Trophoblast cell (in vitro differentiated cells and primary cell): ENCODE measurements around the gene KIF1A.

Experiments
- DNase-seq, 2 donors: peaks; one replicate each; pipeline ENCODE4 v3.0.0-alpha.2; 2016
- H2AFZ ChIP-seq: 2 replicates; pipeline ENCODE4 v1.6.1; 2013; ENCODE audit warnings: low read length, moderate library complexity, mild to moderate bottlenecking; ENCODE audit not compliant: insufficient read depth, poor library complexity
- H2AK5ac ChIP-seq: 2 replicates; pipeline ENCODE4 v1.6.1; 2013; ENCODE audit warnings: mild to moderate bottlenecking, low read length
- H2BK120ac ChIP-seq: 2 replicates; pipeline ENCODE4 v1.6.1; 2013; ENCODE audit warnings: low read length, mild to moderate bottlenecking, moderate library complexity; ENCODE audit not compliant: insufficient read depth, poor library complexity
- H2BK12ac ChIP-seq: 2 replicates; pipeline ENCODE4 v1.6.1; 2013; ENCODE audit warnings: mild to moderate bottlenecking, low read length, moderate library complexity
- H2BK5ac ChIP-seq: 2 replicates; pipeline ENCODE4 v1.6.1; 2013; ENCODE audit warnings: low read length, low read depth, moderate library complexity, mild to moderate bottlenecking; ENCODE audit not compliant: poor library complexity
- H3K14ac ChIP-seq: 2 replicates; pipeline ENCODE4 v1.6.1; 2013; ENCODE audit warnings: mild to moderate bottlenecking, low read length
- H3K18ac ChIP-seq: 2 replicates; pipeline ENCODE4 v1.6.1; 2013; ENCODE audit warnings: mild to moderate bottlenecking, low read length
- H3K23ac ChIP-seq: 2 replicates; pipeline ENCODE4 v1.6.1; 2013; ENCODE audit warnings: low read length
- H3K27ac ChIP-seq: 2 replicates; pipeline ENCODE4 v1.5.1; 2013; ENCODE audit warnings: low read depth, mild to moderate bottlenecking, inconsistent platforms, low read length, moderate library complexity
- H3K27me3 ChIP-seq: 2 replicates; pipeline ENCODE4 v1.6.1; 2013; ENCODE audit warnings: inconsistent platforms, mild to moderate bottlenecking, low read length, moderate library complexity; ENCODE audit not compliant: insufficient read depth
- H3K36me3 ChIP-seq, 2 experiments: 1 replicate in 1 of 2; 2 replicates in 1 of 2; pipeline ENCODE4 v1.6.1; 2013; ENCODE audit warnings: low read length in 2 of 2, mild to moderate bottlenecking in 2 of 2, moderate library complexity in 1 of 2; ENCODE audit not compliant: insufficient read depth in 2 of 2, control insufficient read depth in 1 of 2
- H3K4ac ChIP-seq: 2 replicates; pipeline ENCODE4 v1.6.1; 2013; ENCODE audit warnings: low read depth, mild to moderate bottlenecking, low read length, moderate library complexity
- H3K4me1 ChIP-seq, 2 experiments: 1 replicate in 1 of 2; 2 replicates in 1 of 2; pipeline ENCODE4 v1.6.1; 2013; ENCODE audit warnings: low read length in 2 of 2, mild to moderate bottlenecking in 2 of 2, moderate library complexity in 1 of 2; ENCODE audit not compliant: insufficient read depth in 2 of 2, control insufficient read depth in 1 of 2
- H3K4me2 ChIP-seq: 2 replicates; pipeline ENCODE4 v1.6.1; 2013; ENCODE audit warnings: inconsistent platforms, mild to moderate bottlenecking, low read length, moderate library complexity
- H3K4me3 ChIP-seq: 2 replicates; pipeline ENCODE4 v1.5.1; 2013; ENCODE audit warnings: mild to moderate bottlenecking, low read depth, low read length, inconsistent platforms
- H3K79me1 ChIP-seq: one replicate; pipeline ENCODE4 v1.6.1; 2013; ENCODE audit warnings: low read length
- H3K79me2 ChIP-seq: 2 replicates; pipeline ENCODE4 v1.6.1; 2013; ENCODE audit warnings: low read length, mild to moderate bottlenecking; ENCODE audit not compliant: control insufficient read depth, insufficient read depth, poor library complexity
- H3K9ac ChIP-seq: 2 replicates; pipeline ENCODE4 v1.6.1; 2013; ENCODE audit warnings: mild to moderate bottlenecking, low read length
- H3K9me3 ChIP-seq: 2 replicates; pipeline ENCODE4 v1.6.1; 2013; ENCODE audit warnings: low read depth, mild to moderate bottlenecking, control low read depth, inconsistent platforms, low read length; ENCODE audit not compliant: insufficient read depth
- H4K12ac ChIP-seq: 2 replicates; pipeline ENCODE4 v1.6.1; 2013; ENCODE audit warnings: low read depth, mild to moderate bottlenecking, low read length, moderate library complexity
- H4K8ac ChIP-seq: 2 replicates; pipeline ENCODE4 v1.6.1; 2013; ENCODE audit warnings: low read depth, mild to moderate bottlenecking, low read length, moderate library complexity
- H4K91ac ChIP-seq: one replicate; pipeline ENCODE4 v1.6.1; 2013; ENCODE audit warnings: low read depth, mild to moderate bottlenecking, low read length, moderate library complexity
- WGBS: extraction: QIAGEN DNeasy Blood & Tissue Kit; methylation state at CpG from one replicate; pipeline ENCODE4 v1.1.7; 2013; ENCODE audit warnings: missing lambda C conversion rate; ENCODE audit not compliant: insufficient read length, insufficient coverage; ENCODE audit errors: extremely low coverage; 5-methylcytosine and 5-hydroxymethylcytosine counted together

KIF1A gene

GRCh38 chr2:240713928-240714746, 105.9 kb downstream of the KIF1A start:
- H3K23ac ChIP-seq: no peak overlapping the region
- H3K79me1 ChIP-seq: no peaks in the 10 kb centered on the region
- no peak overlapping the region for H3K18ac ChIP-seq
- H2BK120ac ChIP-seq: no peak overlapping the region
- no peaks in the 10 kb centered on the region for H3K36me3 ChIP-seq
- no peaks in the 10 kb centered on the region for H3K27me3 ChIP-seq
- H4K12ac ChIP-seq: no peak overlapping the region
- H2BK12ac ChIP-seq: no peak overlapping the region
- no peak overlapping the region for H2AK5ac ChIP-seq
- H3K14ac ChIP-seq: no peak overlapping the region
- H3K4me3 ChIP-seq: no peak overlapping the region
- no peak overlapping the region for H3K4ac ChIP-seq
- no peak overlapping the region for H4K8ac ChIP-seq
- H3K27ac ChIP-seq: no peak overlapping the region
- no peak overlapping the region for H3K4me2 ChIP-seq
- no peak overlapping the region for H2BK5ac ChIP-seq
- no peak overlapping the region for H2AFZ ChIP-seq
- DNase-seq: no peak
- no peak overlapping the region for H3K9ac ChIP-seq
- H4K91ac ChIP-seq: no peak overlapping the region
- H3K79me2 ChIP-seq: no peaks in the 10 kb centered on the region
- H3K4me1 ChIP-seq: no peaks in the 10 kb centered on the region
- no peaks in the 10 kb centered on the region for H3K9me3 ChIP-seq
- WGBS: no CpG with 5 or more reads among the region's 26 CpGs

GRCh38 chr2:240713071-240713927, 106.7 kb downstream of the KIF1A start:
- H2AK5ac ChIP-seq: no peak overlapping the region
- no peak overlapping the region for H3K27ac ChIP-seq
- H3K23ac ChIP-seq: no peak overlapping the region
- DNase-seq: no peak
- no peak overlapping the region for H2BK5ac ChIP-seq
- no peak overlapping the region for H3K18ac ChIP-seq
- no peaks in the 10 kb centered on the region for H3K36me3 ChIP-seq
- no peak overlapping the region for H2AFZ ChIP-seq
- no peak overlapping the region for H3K4ac ChIP-seq
- H3K4me1 ChIP-seq: no peaks in the 10 kb centered on the region
- H4K91ac ChIP-seq: no peak overlapping the region
- WGBS: no CpG with 5 or more reads among the region's 25 CpGs
- no peak overlapping the region for H3K4me2 ChIP-seq
- no peak overlapping the region for H4K8ac ChIP-seq
- no peak overlapping the region for H4K12ac ChIP-seq
- no peaks in the 10 kb centered on the region for H3K9me3 ChIP-seq
- H2BK120ac ChIP-seq: no peak overlapping the region
- no peaks in the 10 kb centered on the region for H3K79me2 ChIP-seq
- H2BK12ac ChIP-seq: no peak overlapping the region
- no peaks in the 10 kb centered on the region for H3K27me3 ChIP-seq
- H3K9ac ChIP-seq: no peak overlapping the region
- H3K79me1 ChIP-seq: no peaks in the 10 kb centered on the region
- no peak overlapping the region for H3K14ac ChIP-seq
- no peak overlapping the region for H3K4me3 ChIP-seq

- Histone ChIP-seq H2BK5ac (no peak overlapping the region), H3K14ac (no peak overlapping the region), H4K91ac (no peak overlapping the region), H3K9me3 (no peaks in the 10 kb centered on the region), H2BK12ac (no peak overlapping the region), H3K4me1 (no peaks in the 10 kb centered on the region), H3K79me1 (no peaks in the 10 kb centered on the region), H3K27me3 (no peaks in the 10 kb centered on the region), H4K12ac (no peak overlapping the region), H3K4me3 (no peak overlapping the region), H2BK120ac (no peak overlapping the region), H3K79me2 (no peaks in the 10 kb centered on the region), H3K9ac (no peak overlapping the region), H3K23ac (no peak overlapping the region), H2AK5ac (no peak overlapping the region), H3K27ac (no peak overlapping the region), H2AFZ (no peak overlapping the region), H3K4ac (no peak overlapping the region), H3K18ac (no peak overlapping the region), H4K8ac (no peak overlapping the region), H3K36me3 (no peaks in the 10 kb centered on the region), H3K4me2 (no peak overlapping the region)
- no peak for DNase-seq
- WGBS: no CpG with 5 or more reads among the region's 9 CpGs
Observed at GRCh38 chr2:240712121-240712520, 107.9 kb downstream of the KIF1A start.

GRCh38 chr2:240711701-240712100, 108.3 kb downstream of the KIF1A start:
- no peak overlapping the region for H4K91ac ChIP-seq
- no peaks in the 10 kb centered on the region for H3K4me1 ChIP-seq
- H4K12ac ChIP-seq: no peak overlapping the region
- H3K27me3 ChIP-seq: no peaks in the 10 kb centered on the region
- no peak overlapping the region for H3K4ac ChIP-seq
- no peaks in the 10 kb centered on the region for H3K9me3 ChIP-seq
- no peak overlapping the region for H2BK5ac ChIP-seq
- no peaks in the 10 kb centered on the region for H3K79me1 ChIP-seq
- no peaks in the 10 kb centered on the region for H3K36me3 ChIP-seq
- H3K14ac ChIP-seq: no peak overlapping the region
- no peaks in the 10 kb centered on the region for H3K79me2 ChIP-seq
- no peak overlapping the region for H3K9ac ChIP-seq
- no peak overlapping the region for H3K4me3 ChIP-seq
- no peak overlapping the region for H2BK120ac ChIP-seq
- H3K23ac ChIP-seq: no peak overlapping the region
- H3K4me2 ChIP-seq: no peak overlapping the region
- H3K18ac ChIP-seq: no peak overlapping the region
- no peak overlapping the region for H2BK12ac ChIP-seq
- H2AFZ ChIP-seq: no peak overlapping the region
- DNase-seq: no peak
- no peak overlapping the region for H3K27ac ChIP-seq
- H4K8ac ChIP-seq: no peak overlapping the region
- no peak overlapping the region for H2AK5ac ChIP-seq
- no CpG with 5 or more reads among the region's 5 CpGs for WGBS
